Testis (tissue), 3 donors: ENCODE results near the gene PEX14. TPM values are rescaled to one million over a fixed set of nuclear protein-coding genes. Genes with fewer than 3 reads are reported as not detected.

Source experiments
- DNase-seq: peaks from one replicate; pipeline ENCODE4 v3.0.0-alpha.2; 2019
- H3K27ac ChIP-seq, 2 donors: fragments of 200-600 bp; sonication (generic); one replicate each; pipeline ENCODE4 v1.5.1; 2019
- H3K27me3 ChIP-seq: fragments of 200-600 bp; sonication (generic); one replicate; pipeline ENCODE4 v1.5.1; 2019
- H3K36me3 ChIP-seq: fragments of 200-600 bp; sonication (generic); one replicate; pipeline ENCODE4 v1.5.1; 2017; ENCODE audit warnings: low read depth; ENCODE audit errors: missing control alignments
- H3K4me1 ChIP-seq: fragments of 200-600 bp; sonication (generic); one replicate; pipeline ENCODE4 v1.5.1; 2019
- H3K4me3 ChIP-seq, 2 donors: fragments of 200-600 bp; sonication (generic); one replicate each; pipeline ENCODE4 v1.5.1; 2017 to 2019
- H3K9me3 ChIP-seq: fragments of 200-600 bp; sonication (generic); one replicate; pipeline ENCODE4 v1.5.1; 2017
- CTCF ChIP-seq, 3 experiments: fragments of 450-650 bp in 2 of 3; fragments of 200-600 bp in 1 of 3; sonication (generic) in 1 of 3; IDR thresholded peaks; one replicate each; pipeline ENCODE4 v1.5.1; 2016 to 2019; ENCODE audit warnings: antibody characterized with exemption in 3 of 3, mild to moderate bottlenecking in 2 of 3, moderate library complexity in 1 of 3
- POLR2A ChIP-seq: fragments of 450-650 bp; IDR thresholded peaks from one replicate; pipeline ENCODE4 v1.6.1; 2017; ENCODE audit warnings: antibody characterized with exemption, mild to moderate bottlenecking, moderate library complexity
- WGBS, 2 donors: methylation state at CpG; one replicate each; pipeline ENCODE4 v1.1.5; 2018; 5-methylcytosine and 5-hydroxymethylcytosine counted together
- intact Hi-C: fragments of 100-400 bp; cut with DNase I; formaldehyde crosslinking; loops from one replicate; pipeline ENCODE4 v1.15.1; 2023; ENCODE audit warnings: low total_unique reads
- polyA plus RNA-seq: library from polyadenylated mRNA; stranded (reverse); fragments of 350-450 nt; fragmentation: Illumina TruSeq; extraction: RNeasy Lipid Tissue Mini Kit (QIAGEN cat#74804); gene quantifications from one replicate; pipeline ENCODE4 v1.2.3, GENCODE V29; 2014; ENCODE audit warnings: low read depth, low replicate concordance; ENCODE audit not compliant: insufficient read depth
- total RNA-seq, 2 donors: library from RNA; depleted of rRNA; stranded (reverse); fragments of >200 nt; gene quantifications; one replicate each; pipeline ENCODE4 v1.2.3, GENCODE V29; 2016

The PEX14 gene
- total and polyA plus RNA-seq, 3 donors from 2014 or later, result 28.6 to 39.8 (median 30.3) TPM

GRCh38 chr1:10675813-10676212, 201.1 kb downstream of the PEX14 start:
- DNase-seq, result no peak
- WGBS, 2 donors, result 89 to 95% methylated on average over 3 of the region's 5 CpGs
- Histone ChIP-seq H3K36me3 (no peaks in the 10 kb centered on the region), H3K4me3 (no peak overlapping the region), H3K9me3 (no peaks in the 10 kb centered on the region), H3K4me1 (no peaks in the 10 kb centered on the region), H3K27me3 (no peaks in the 10 kb centered on the region), H3K27ac (no peak overlapping the region)
- intact Hi-C loops, result no loop called here
- TF ChIP-seq POLR2A, result no peak
- no peak for TF ChIP-seq CTCF (IDR thresholded peaks at IDR 0.05)

GRCh38 chr1:10676963-10677362, 202.2 kb downstream of the PEX14 start:
- Histone ChIP-seq H3K4me1 (no peaks in the 10 kb centered on the region), H3K27me3 (no peaks in the 10 kb centered on the region), H3K9me3 (no peaks in the 10 kb centered on the region), H3K36me3 (no peaks in the 10 kb centered on the region), H3K27ac (no peak overlapping the region), H3K4me3 (no peak overlapping the region)
- no peak for DNase-seq
- intact Hi-C loops, result no loop called here
- TF ChIP-seq POLR2A, result no peak
- no peak for TF ChIP-seq CTCF (IDR thresholded peaks at IDR 0.05)
- WGBS, 2 donors, result 81 to 84% methylated on average over 11 to 12 of the region's 13 CpGs

- TF ChIP-seq POLR2A, result no peak
- no peak for TF ChIP-seq CTCF (IDR thresholded peaks at IDR 0.05)
- Histone ChIP-seq H3K27me3 (no peaks in the 10 kb centered on the region), H3K4me1 (no peaks in the 10 kb centered on the region), H3K9me3 (no peaks in the 10 kb centered on the region), H3K36me3 (no peaks in the 10 kb centered on the region), H3K4me3 (no peak overlapping the region), H3K27ac (no peak overlapping the region)
- DNase-seq, result no peak
- 84% methylated on average over 23 to 27 of the region's 27 CpGs for WGBS, 2 donors
- intact Hi-C loops, result no loop called here
Observed at GRCh38 chr1:10677491-10678391, 203.0 kb downstream of the PEX14 start.

GRCh38 chr1:10678402-10678801, 203.7 kb downstream of the PEX14 start:
- H3K27ac ChIP-seq, result no peak overlapping the region
- intact Hi-C loops, result no loop called here
- H3K36me3 ChIP-seq, result no peaks in the 10 kb centered on the region
- no peaks in the 10 kb centered on the region for H3K4me1 ChIP-seq
- H3K9me3 ChIP-seq, result no peaks in the 10 kb centered on the region
- 88 to 90% methylated on average over 23 of the region's 23 CpGs for WGBS, 2 donors
- no peak overlapping the region for H3K4me3 ChIP-seq
- H3K27me3 ChIP-seq, result no peaks in the 10 kb centered on the region
- DNase-seq, result no peak
- TF ChIP-seq POLR2A (no peak), CTCF (IDR thresholded peaks at IDR 0.05) (no peak)

GRCh38 chr1:10678852-10679251, 204.1 kb downstream of the PEX14 start:
- TF ChIP-seq POLR2A (no peak), CTCF (IDR thresholded peaks at IDR 0.05) (no peak)
- H3K36me3 ChIP-seq, result no peaks in the 10 kb centered on the region
- H3K9me3 ChIP-seq, result no peaks in the 10 kb centered on the region
- no peaks in the 10 kb centered on the region for H3K27me3 ChIP-seq
- no peaks in the 10 kb centered on the region for H3K4me1 ChIP-seq
- intact Hi-C loops, result no loop called here
- WGBS, 2 donors, result 92 to 95% methylated on average over 9 to 11 of the region's 11 CpGs
- no peak overlapping the region for H3K27ac ChIP-seq
- H3K4me3 ChIP-seq, result no peak overlapping the region
- no peak for DNase-seq
